ENCODE data around the gene ZNF618. TPM values are rescaled to one million over a fixed set of nuclear protein-coding genes. Genes with fewer than 3 reads are reported as not detected.
A peak's percentile ranks its signal among the peaks of the same experiment; 100 is the strongest.

Gene ZNF618, protein sequence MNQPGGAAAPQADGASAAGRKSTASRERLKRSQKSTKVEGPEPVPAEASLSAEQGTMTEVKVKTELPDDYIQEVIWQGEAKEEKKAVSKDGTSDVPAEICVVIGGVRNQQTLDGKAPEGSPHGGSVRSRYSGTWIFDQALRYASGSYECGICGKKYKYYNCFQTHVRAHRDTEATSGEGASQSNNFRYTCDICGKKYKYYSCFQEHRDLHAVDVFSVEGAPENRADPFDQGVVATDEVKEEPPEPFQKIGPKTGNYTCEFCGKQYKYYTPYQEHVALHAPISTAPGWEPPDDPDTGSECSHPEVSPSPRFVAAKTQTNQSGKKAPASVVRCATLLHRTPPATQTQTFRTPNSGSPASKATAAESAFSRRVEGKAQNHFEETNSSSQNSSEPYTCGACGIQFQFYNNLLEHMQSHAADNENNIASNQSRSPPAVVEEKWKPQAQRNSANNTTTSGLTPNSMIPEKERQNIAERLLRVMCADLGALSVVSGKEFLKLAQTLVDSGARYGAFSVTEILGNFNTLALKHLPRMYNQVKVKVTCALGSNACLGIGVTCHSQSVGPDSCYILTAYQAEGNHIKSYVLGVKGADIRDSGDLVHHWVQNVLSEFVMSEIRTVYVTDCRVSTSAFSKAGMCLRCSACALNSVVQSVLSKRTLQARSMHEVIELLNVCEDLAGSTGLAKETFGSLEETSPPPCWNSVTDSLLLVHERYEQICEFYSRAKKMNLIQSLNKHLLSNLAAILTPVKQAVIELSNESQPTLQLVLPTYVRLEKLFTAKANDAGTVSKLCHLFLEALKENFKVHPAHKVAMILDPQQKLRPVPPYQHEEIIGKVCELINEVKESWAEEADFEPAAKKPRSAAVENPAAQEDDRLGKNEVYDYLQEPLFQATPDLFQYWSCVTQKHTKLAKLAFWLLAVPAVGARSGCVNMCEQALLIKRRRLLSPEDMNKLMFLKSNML
- polyA plus RNA-seq (2011; rRNA removed) (8.7 and 11.2 TPM in 2 replicates), polyA minus RNA-seq (2011; rRNA and poly(A)+ RNA removed) (16.4 and 21.0 TPM in 2 replicates)

DNA sequence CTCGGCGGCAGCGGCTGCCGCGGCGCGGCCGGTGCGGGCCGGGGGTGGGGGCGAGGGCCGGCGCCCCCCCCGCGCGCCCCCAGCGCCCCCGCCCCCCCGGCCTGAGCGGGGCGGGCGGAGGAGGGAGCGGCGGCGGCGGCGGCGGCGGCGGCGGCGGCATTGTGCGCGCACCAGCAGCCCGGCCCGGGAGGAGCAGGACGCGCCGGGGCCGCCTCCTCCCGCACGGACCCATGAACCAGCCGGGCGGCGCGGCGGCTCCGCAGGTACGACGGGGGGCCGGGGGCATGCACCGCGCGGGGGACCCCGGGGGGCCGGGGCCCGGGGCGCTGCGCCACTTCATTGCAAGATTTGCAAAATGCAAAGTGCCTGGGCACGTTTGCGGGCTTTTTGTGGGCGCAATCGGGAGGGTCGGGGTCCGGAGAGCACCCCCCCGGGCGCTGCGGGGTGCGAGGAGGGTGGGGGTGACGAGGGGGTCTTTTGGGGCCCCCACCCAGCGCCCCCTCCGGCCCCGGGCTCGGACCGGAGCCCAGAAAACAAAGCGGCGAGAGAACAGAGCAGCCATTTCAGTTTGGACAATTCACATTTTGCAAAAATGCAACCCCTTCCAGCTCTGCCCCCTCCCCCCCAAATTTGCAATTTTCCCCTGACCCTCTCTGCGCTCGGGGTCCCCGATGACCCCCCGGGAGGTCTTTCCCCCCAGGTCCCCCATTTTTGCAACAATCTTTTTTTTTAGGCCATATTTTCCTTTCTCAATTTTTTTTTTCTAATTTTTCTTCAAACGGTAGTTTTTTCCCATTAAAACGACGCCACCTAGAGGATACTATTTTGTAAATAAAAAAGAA is at the start of gene ZNF618:
ZNF618 (plus strand) TSS at position 159 of the 842 bp plus-strand sequence; CDS start at position 231, 72 bp downstream.
- Histone ChIP-seq H3K9me3 (ENCODE audit: control insufficient read depth, insufficient read depth, low read length) (no peaks in the 10 kb centered on the region), H3K27ac (ENCODE audit: low read depth, low read length) (peak within 1 kb of the TSS; percentile 65), H3K4me3 (ENCODE audit: low read depth, low read length) (peak within 1 kb of the TSS; percentile 68), H3K27me3 (ENCODE audit: control insufficient read depth, insufficient read depth, low read length) (no peaks in the 10 kb centered on the region)
- ChIA-PET POLR2A (interaction anchor here (0.7 kb wide), 1 partner anchor 52 kb away, joined by 12 read pairs; no protein-coding TSS in a partner anchor), CTCF (interaction anchor here (0.7 to 1.6 kb wide), 17 partner anchors 9 to 232 kb away, joined by 3 to 8 read pairs (median 4); no protein-coding TSS in a partner anchor)
- no peak for DNase-seq (ENCODE audit: low read depth, low spot score)
- TF ChIP-seq, protein P1, sequence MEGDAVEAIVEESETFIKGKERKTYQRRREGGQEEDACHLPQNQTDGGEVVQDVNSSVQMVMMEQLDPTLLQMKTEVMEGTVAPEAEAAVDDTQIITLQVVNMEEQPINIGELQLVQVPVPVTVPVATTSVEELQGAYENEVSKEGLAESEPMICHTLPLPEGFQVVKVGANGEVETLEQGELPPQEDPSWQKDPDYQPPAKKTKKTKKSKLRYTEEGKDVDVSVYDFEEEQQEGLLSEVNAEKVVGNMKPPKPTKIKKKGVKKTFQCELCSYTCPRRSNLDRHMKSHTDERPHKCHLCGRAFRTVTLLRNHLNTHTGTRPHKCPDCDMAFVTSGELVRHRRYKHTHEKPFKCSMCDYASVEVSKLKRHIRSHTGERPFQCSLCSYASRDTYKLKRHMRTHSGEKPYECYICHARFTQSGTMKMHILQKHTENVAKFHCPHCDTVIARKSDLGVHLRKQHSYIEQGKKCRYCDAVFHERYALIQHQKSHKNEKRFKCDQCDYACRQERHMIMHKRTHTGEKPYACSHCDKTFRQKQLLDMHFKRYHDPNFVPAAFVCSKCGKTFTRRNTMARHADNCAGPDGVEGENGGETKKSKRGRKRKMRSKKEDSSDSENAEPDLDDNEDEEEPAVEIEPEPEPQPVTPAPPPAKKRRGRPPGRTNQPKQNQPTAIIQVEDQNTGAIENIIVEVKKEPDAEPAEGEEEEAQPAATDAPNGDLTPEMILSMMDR (IDR thresholded peaks at IDR 0.05; ENCODE audit: low read depth, low read length): peak; percentile 52

DNA sequence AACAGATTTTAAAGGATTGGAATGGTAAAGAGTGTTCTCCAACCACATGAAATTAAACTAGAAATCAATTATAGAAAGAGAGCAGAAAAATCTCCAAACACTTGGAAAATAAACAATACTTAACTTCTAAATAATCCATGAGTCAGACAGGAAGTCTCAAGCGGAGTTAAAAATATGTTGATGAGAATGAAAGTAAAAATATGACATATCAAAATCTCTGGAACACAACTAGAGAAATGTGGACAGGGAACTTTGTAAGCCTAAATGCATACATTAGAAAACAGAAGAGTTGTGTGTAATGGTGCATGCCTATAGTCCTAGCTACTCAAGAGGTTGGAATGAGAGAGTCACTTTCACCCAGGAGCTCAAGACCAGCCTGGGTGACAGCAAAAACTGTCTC is 47.9 kb upstream of the ZNF618 start:
- Histone ChIP-seq H3K9me3 (ENCODE audit: control insufficient read depth, insufficient read depth, low read length) (no peaks in the 10 kb centered on the region), H3K4me3 (ENCODE audit: low read depth, low read length) (no peak overlapping the region), H3K27ac (ENCODE audit: low read depth, low read length) (no peak overlapping the region), H3K27me3 (ENCODE audit: control insufficient read depth, insufficient read depth, low read length) (peaks cover 5% of the 10 kb centered on the region)
- ChIA-PET POLR2A (no interaction called here), CTCF (no interaction called here)
- TF ChIP-seq, protein P1 (IDR thresholded peaks at IDR 0.05; ENCODE audit: low read depth, low read length): no peak
- DNase-seq (ENCODE audit: low read depth, low spot score): no peak

DNA sequence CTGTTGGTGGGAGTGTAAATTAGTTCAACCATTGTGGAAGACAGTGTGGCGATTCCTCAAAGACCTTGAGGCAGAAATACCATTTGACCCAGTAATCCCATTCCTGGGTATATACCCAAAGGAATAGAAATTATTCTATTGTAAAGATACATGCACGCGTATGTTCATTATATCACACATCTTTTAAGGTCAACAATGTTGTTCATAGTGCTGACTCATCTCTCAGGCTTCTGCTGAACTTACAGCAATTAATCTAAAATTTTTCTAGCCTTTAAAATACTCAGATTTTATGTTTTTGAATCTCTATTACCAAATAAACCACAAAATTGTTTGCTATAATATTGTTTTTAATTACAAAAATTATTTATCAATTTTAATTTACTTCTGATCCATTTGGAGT is 38.8 kb upstream of the ZNF618 start:
- TF ChIP-seq, protein P1 (IDR thresholded peaks at IDR 0.05; ENCODE audit: low read depth, low read length): no peak
- no peak overlapping the region for H3K4me3 ChIP-seq (ENCODE audit: low read depth, low read length)
- no peak for DNase-seq (ENCODE audit: low read depth, low spot score)
- ChIA-PET POLR2A (no interaction called here), CTCF (no interaction called here)
- no peaks in the 10 kb centered on the region for H3K9me3 ChIP-seq (ENCODE audit: control insufficient read depth, insufficient read depth, low read length)
- H3K27me3 ChIP-seq (ENCODE audit: control insufficient read depth, insufficient read depth, low read length): peaks cover 4% of the 10 kb centered on the region
- H3K27ac ChIP-seq (ENCODE audit: low read depth, low read length): no peak overlapping the region

DNA sequence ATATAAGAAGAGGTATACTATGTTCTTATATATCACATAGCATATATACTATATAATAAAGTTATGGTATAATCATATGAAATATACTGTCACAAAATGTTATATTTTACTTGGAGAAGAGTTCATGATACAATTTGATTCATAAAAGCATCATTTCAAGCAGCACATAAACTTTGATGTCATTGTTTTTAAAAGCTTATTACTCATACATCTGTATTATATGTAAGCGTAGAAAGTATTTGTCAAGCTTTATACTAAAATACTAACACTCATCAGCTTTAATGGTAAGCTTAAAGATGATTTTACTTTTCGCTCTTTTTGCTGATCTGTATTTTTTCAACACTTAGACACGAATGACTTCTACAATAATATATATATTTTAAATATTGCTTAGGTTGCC is 34.0 kb upstream of the ZNF618 start:
- DNase-seq (ENCODE audit: low read depth, low spot score): no peak
- H3K9me3 ChIP-seq (ENCODE audit: control insufficient read depth, insufficient read depth, low read length): no peaks in the 10 kb centered on the region
- TF ChIP-seq, protein P1 (IDR thresholded peaks at IDR 0.05; ENCODE audit: low read depth, low read length): no peak
- ChIA-PET POLR2A (no interaction called here), CTCF (interaction anchor here (0.7 to 1.6 kb wide), 2 partner anchors 35 to 241 kb away, joined by 3 to 5 read pairs; no protein-coding TSS in a partner anchor)
- H3K4me3 ChIP-seq (ENCODE audit: low read depth, low read length): no peak overlapping the region
- H3K27ac ChIP-seq (ENCODE audit: low read depth, low read length): no peak overlapping the region
- H3K27me3 ChIP-seq (ENCODE audit: control insufficient read depth, insufficient read depth, low read length): peaks cover 5% of the 10 kb centered on the region
